K562 (cell line): ENCODE data around the gene CD68. TPM values are rescaled to one million over a fixed set of nuclear protein-coding genes. Genes with fewer than 3 reads are reported as not detected.

Experiments used
- ARID2 ChIP-seq: fragments of 450-650 bp; IDR thresholded peaks from 2 replicates; pipeline ENCODE4 v1.6.1; 2017; ENCODE audit warnings: antibody characterized with exemption, mild to moderate bottlenecking
- BRCA1 ChIP-seq, 2 experiments: fragments of 450-650 bp in 1 of 2; sonication (generic) in 1 of 2; formaldehyde crosslinking in 1 of 2; IDR thresholded peaks; 2 replicates each; pipeline versions ENCODE4 v1.5.0 to v1.6.1; 2017 to 2020; ENCODE audit warnings: mild to moderate bottlenecking in 1 of 2, missing genetic modification reagents in 1 of 2
- CEBPB ChIP-seq: fragments of 450-650 bp; IDR thresholded peaks from 2 replicates; pipeline ENCODE4 v1.6.1; 2016; ENCODE audit warnings: missing genetic modification characterization, missing compliant biosample characterization
- EP400 ChIP-seq: fragments of 450-650 bp; IDR thresholded peaks from 2 replicates; pipeline ENCODE4 v1.6.1; 2017; ENCODE audit warnings: antibody characterized with exemption, mild to moderate bottlenecking, moderate library complexity
- GATAD2B ChIP-seq: fragments of 450-650 bp; IDR thresholded peaks from 2 replicates; pipeline ENCODE4 v1.6.1; 2017; ENCODE audit warnings: mild to moderate bottlenecking, borderline replicate concordance
- MIER1 ChIP-seq: fragments of 450-650 bp; IDR thresholded peaks from 2 replicates; pipeline ENCODE4 v1.6.1; 2016; ENCODE audit warnings: antibody characterized with exemption, mild to moderate bottlenecking, low read depth
- MTA3 ChIP-seq: fragments of 450-650 bp; formaldehyde crosslinking; IDR thresholded peaks from 2 replicates; pipeline ENCODE4 v1.6.1; 2017; ENCODE audit warnings: mild to moderate bottlenecking, borderline replicate concordance
- RAD21 ChIP-seq, 2 experiments: fragments of 250-450 bp in 1 of 2; fragments of 450-650 bp in 1 of 2; sonication (Bioruptor Pico) in 1 of 2; formaldehyde crosslinking in 1 of 2; IDR thresholded peaks in 1 of 2; conservative IDR thresholded peaks in 1 of 2; 2 replicates each; pipeline versions ENCODE4 v1.4.0 to v1.8.0; 2020 to 2022; ENCODE audit warnings: mild to moderate bottlenecking in 2 of 2, moderate library complexity in 1 of 2
- SIN3A ChIP-seq, 2 experiments: fragments of 150-350 bp in 1 of 2; IDR thresholded peaks; 2 replicates each; pipeline ENCODE4 v1.6.1; 2011 to 2016; ENCODE audit warnings: borderline replicate concordance in 2 of 2, low read depth in 2 of 2, low read length in 2 of 2, mild to moderate bottlenecking in 2 of 2, moderate library complexity in 2 of 2; ENCODE audit not compliant: control insufficient read depth in 1 of 2
- SMAD4 ChIP-seq: fragments of 250-450 bp; sonication (Bioruptor Pico); conservative IDR thresholded peaks from 2 replicates; pipeline ENCODE4 v1.8.0; 2021; ENCODE audit warnings: inconsistent platforms, mild to moderate bottlenecking, moderate library complexity
- SREBF1 ChIP-seq: fragments of 150-350 bp; IDR thresholded peaks from 2 replicates; pipeline ENCODE4 v1.6.1; 2014; ENCODE audit warnings: antibody characterized with exemption, low read depth, low read length, borderline replicate concordance
- XRCC4 ChIP-seq: IDR thresholded peaks from one replicate; pipeline ENCODE4 v1.6.1; 2011; ENCODE audit not compliant: insufficient read depth, insufficient read length; ENCODE audit errors: extremely low read depth
- ZNF232 ChIP-seq: sonication (generic); formaldehyde crosslinking; IDR thresholded peaks from 2 replicates; pipeline ENCODE4 v1.8.0; 2022; ENCODE audit warnings: mild to moderate bottlenecking, missing genetic modification reagents
- polyA plus RNA-seq, 8 experiments: library from polyadenylated mRNA; depleted of rRNA in 4 of 8; stranded (reverse) in 5 of 8; unstranded in 3 of 8; fragments of >200 nt; fragmentation: Nextera tagmentation in 2 of 8; fragmentation: Illumina TruSeq in 1 of 8; extraction: Ambion mirVana in 2 of 8; extraction: Trizol in 1 of 8; gene quantifications; 2 replicates each; pipeline versions ENCODE4 v1.2.1 to v1.2.3, GENCODE V29; 2011 to 2014; ENCODE audit warnings: inconsistent platforms in 1 of 8, missing spikeins in 1 of 8
- total RNA-seq, 7 experiments: library from RNA; depleted of rRNA in 6 of 7; stranded (reverse); fragments of >200 nt in 6 of 7; fragmentation: Illumina TruSeq in 2 of 7; extraction: Trizol in 2 of 7; gene quantifications; 2 replicates each; pipeline versions ENCODE4 v1.2.1 to v1.2.3, GENCODE V29; 2011 to 2021; ENCODE audit warnings: low replicate concordance in 1 of 7
- TF ChIP-seq, protein P1 (sequence below): fragments of 450-650 bp; IDR thresholded peaks from 2 replicates; pipeline ENCODE4 v1.6.1; 2016; ENCODE audit warnings: mild to moderate bottlenecking, moderate library complexity
- TF ChIP-seq, protein P2 (sequence below): fragments of 250-450 bp; sonication (Bioruptor Pico); IDR thresholded peaks from 2 replicates; pipeline ENCODE4 v1.5.0; 2020; ENCODE audit warnings: mild to moderate bottlenecking

The CD68 gene
- total and polyA plus RNA-seq, 9 of the 15 experiments (the other 6 are each of a cell fraction or from before 2014, with no cell fraction given): 28.2 to 89.8 (median 37.7) TPM

DNA sequence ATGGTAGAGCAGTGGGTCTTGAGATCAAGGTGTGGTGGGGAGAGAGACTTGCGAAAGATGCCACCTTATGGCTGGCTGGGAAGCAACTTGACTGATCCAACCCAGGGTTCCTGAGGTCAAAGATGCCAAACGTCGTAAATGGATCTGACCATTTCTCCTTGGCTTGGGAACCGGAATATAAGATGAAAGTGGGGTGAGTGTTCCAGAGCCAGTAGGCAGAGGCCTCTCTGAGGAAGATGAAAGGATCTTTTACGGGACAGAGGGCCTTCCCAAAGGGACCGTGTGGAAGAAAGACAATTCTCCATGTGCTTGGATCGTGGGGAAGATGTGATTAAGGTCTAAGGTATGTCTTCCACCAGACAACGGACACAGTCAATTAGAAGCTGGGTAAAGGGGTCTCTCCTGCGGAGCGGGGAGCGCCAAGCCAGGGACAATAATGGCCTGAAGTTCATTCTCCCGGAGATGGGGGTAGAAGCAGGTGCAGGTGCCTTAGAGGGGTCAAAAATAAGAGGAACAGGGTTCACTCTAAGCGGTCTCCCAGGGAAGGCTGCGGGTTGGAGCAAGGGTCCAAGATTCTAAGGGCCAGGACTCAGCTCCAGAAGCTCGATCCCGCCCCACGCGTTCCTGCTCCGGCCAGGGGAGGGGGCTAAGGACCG is 34.5 kb downstream of the CD68 start (continued):
- TF ChIP-seq ZNF232 (CRISPR knock-in tag): no peak
- no peak for TF ChIP-seq GATAD2B
- TF ChIP-seq EP400: peak; percentile 45; the same call in 1 of the 2 replicates
- no peak for TF ChIP-seq XRCC4
- no peak for TF ChIP-seq MIER1
- TF ChIP-seq, protein P1, sequence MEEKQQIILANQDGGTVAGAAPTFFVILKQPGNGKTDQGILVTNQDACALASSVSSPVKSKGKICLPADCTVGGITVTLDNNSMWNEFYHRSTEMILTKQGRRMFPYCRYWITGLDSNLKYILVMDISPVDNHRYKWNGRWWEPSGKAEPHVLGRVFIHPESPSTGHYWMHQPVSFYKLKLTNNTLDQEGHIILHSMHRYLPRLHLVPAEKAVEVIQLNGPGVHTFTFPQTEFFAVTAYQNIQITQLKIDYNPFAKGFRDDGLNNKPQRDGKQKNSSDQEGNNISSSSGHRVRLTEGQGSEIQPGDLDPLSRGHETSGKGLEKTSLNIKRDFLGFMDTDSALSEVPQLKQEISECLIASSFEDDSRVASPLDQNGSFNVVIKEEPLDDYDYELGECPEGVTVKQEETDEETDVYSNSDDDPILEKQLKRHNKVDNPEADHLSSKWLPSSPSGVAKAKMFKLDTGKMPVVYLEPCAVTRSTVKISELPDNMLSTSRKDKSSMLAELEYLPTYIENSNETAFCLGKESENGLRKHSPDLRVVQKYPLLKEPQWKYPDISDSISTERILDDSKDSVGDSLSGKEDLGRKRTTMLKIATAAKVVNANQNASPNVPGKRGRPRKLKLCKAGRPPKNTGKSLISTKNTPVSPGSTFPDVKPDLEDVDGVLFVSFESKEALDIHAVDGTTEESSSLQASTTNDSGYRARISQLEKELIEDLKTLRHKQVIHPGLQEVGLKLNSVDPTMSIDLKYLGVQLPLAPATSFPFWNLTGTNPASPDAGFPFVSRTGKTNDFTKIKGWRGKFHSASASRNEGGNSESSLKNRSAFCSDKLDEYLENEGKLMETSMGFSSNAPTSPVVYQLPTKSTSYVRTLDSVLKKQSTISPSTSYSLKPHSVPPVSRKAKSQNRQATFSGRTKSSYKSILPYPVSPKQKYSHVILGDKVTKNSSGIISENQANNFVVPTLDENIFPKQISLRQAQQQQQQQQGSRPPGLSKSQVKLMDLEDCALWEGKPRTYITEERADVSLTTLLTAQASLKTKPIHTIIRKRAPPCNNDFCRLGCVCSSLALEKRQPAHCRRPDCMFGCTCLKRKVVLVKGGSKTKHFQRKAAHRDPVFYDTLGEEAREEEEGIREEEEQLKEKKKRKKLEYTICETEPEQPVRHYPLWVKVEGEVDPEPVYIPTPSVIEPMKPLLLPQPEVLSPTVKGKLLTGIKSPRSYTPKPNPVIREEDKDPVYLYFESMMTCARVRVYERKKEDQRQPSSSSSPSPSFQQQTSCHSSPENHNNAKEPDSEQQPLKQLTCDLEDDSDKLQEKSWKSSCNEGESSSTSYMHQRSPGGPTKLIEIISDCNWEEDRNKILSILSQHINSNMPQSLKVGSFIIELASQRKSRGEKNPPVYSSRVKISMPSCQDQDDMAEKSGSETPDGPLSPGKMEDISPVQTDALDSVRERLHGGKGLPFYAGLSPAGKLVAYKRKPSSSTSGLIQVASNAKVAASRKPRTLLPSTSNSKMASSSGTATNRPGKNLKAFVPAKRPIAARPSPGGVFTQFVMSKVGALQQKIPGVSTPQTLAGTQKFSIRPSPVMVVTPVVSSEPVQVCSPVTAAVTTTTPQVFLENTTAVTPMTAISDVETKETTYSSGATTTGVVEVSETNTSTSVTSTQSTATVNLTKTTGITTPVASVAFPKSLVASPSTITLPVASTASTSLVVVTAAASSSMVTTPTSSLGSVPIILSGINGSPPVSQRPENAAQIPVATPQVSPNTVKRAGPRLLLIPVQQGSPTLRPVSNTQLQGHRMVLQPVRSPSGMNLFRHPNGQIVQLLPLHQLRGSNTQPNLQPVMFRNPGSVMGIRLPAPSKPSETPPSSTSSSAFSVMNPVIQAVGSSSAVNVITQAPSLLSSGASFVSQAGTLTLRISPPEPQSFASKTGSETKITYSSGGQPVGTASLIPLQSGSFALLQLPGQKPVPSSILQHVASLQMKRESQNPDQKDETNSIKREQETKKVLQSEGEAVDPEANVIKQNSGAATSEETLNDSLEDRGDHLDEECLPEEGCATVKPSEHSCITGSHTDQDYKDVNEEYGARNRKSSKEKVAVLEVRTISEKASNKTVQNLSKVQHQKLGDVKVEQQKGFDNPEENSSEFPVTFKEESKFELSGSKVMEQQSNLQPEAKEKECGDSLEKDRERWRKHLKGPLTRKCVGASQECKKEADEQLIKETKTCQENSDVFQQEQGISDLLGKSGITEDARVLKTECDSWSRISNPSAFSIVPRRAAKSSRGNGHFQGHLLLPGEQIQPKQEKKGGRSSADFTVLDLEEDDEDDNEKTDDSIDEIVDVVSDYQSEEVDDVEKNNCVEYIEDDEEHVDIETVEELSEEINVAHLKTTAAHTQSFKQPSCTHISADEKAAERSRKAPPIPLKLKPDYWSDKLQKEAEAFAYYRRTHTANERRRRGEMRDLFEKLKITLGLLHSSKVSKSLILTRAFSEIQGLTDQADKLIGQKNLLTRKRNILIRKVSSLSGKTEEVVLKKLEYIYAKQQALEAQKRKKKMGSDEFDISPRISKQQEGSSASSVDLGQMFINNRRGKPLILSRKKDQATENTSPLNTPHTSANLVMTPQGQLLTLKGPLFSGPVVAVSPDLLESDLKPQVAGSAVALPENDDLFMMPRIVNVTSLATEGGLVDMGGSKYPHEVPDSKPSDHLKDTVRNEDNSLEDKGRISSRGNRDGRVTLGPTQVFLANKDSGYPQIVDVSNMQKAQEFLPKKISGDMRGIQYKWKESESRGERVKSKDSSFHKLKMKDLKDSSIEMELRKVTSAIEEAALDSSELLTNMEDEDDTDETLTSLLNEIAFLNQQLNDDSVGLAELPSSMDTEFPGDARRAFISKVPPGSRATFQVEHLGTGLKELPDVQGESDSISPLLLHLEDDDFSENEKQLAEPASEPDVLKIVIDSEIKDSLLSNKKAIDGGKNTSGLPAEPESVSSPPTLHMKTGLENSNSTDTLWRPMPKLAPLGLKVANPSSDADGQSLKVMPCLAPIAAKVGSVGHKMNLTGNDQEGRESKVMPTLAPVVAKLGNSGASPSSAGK: no peak
- TF ChIP-seq SMAD4 (CRISPR knock-in tag): no peak
- no peak for TF ChIP-seq SREBF1
- TF ChIP-seq RAD21 (CRISPR knock-in tag; conservative IDR thresholded peaks at IDR 0.05 in 1 of 2, IDR thresholded peaks at IDR 0.05 in 1 of 2): no peak
- no peak for TF ChIP-seq SIN3A (IDR thresholded peaks at IDR 0.05; ENCODE audit: borderline replicate concordance in 2 of 2, control insufficient read depth in 1 of 2, low read depth in 2 of 2, low read length in 2 of 2)
- TF ChIP-seq CEBPB (tag): peak; percentile 37; the same call in 1 of the 2 replicates
- no peak for TF ChIP-seq MTA3
- TF ChIP-seq ARID2: 0 out of 2 replicates have a peak, but pooled peaks have one; percentile 26
- no peak for TF ChIP-seq BRCA1 (IDR thresholded peaks at IDR 0.05)
- TF ChIP-seq BRCA1 (CRISPR knock-in tag; IDR thresholded peaks at IDR 0.05): no peak
- TF ChIP-seq, protein P2, sequence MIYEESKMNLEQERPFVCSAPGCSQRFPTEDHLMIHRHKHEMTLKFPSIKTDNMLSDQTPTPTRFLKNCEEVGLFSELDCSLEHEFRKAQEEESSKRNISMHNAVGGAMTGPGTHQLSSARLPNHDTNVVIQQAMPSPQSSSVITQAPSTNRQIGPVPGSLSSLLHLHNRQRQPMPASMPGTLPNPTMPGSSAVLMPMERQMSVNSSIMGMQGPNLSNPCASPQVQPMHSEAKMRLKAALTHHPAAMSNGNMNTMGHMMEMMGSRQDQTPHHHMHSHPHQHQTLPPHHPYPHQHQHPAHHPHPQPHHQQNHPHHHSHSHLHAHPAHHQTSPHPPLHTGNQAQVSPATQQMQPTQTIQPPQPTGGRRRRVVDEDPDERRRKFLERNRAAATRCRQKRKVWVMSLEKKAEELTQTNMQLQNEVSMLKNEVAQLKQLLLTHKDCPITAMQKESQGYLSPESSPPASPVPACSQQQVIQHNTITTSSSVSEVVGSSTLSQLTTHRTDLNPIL: no peak
